Smooth muscle cell (in vitro differentiated cells): Measurements from ENCODE around the gene OTUD1. TPM values are rescaled to one million over a fixed set of nuclear protein-coding genes. Genes with fewer than 3 reads are reported as not detected.
A peak's percentile ranks its signal among the peaks of the same experiment; 100 is the strongest.

Experiments used
- DNase-seq: peaks from one replicate; lab custom pipeline; 2025; ENCODE audit not compliant: unreplicated experiment; lab: John Stamatoyannopoulos, UW
- H2AFZ ChIP-seq: fragments of 200-600 bp; sonication (generic); 2 replicates; pipeline ENCODE4 v1.6.0; 2016; ENCODE audit warnings: antibody characterized with exemption, low read depth, mild to moderate bottlenecking
- H3F3A ChIP-seq: fragments of 200-600 bp; sonication (generic); 2 replicates; pipeline ENCODE4 v1.6.0; 2017; ENCODE audit warnings: antibody characterized with exemption, low read depth
- H3K27ac ChIP-seq: fragments of 200-600 bp; sonication (generic); 2 replicates; pipeline ENCODE4 v1.5.1; 2016; ENCODE audit warnings: low read depth, mild to moderate bottlenecking
- H3K27me3 ChIP-seq: fragments of 200-600 bp; sonication (generic); 2 replicates; pipeline ENCODE4 v1.6.1; 2016; ENCODE audit warnings: low read depth, mild to moderate bottlenecking
- H3K36me3 ChIP-seq: fragments of 200-600 bp; sonication (generic); 2 replicates; pipeline ENCODE4 v1.5.1; 2016; ENCODE audit warnings: low read depth
- H3K4me1 ChIP-seq: fragments of 200-600 bp; sonication (generic); 2 replicates; pipeline ENCODE4 v1.5.1; 2016; ENCODE audit warnings: low read depth
- H3K4me2 ChIP-seq: fragments of 200-600 bp; sonication (generic); 2 replicates; pipeline ENCODE4 v1.6.0; 2016; ENCODE audit warnings: mild to moderate bottlenecking
- H3K4me3 ChIP-seq: fragments of 200-600 bp; sonication (generic); 2 replicates; pipeline ENCODE4 v1.5.1; 2016; ENCODE audit warnings: mild to moderate bottlenecking
- H3K79me2 ChIP-seq: fragments of 200-600 bp; sonication (generic); 2 replicates; pipeline ENCODE4 v1.6.0; 2016; ENCODE audit warnings: low read depth, mild to moderate bottlenecking
- H3K9ac ChIP-seq: fragments of 200-600 bp; sonication (generic); 2 replicates; pipeline ENCODE4 v1.6.0; 2016; ENCODE audit warnings: low read depth
- H3K9me3 ChIP-seq: fragments of 200-600 bp; sonication (generic); replicated peaks from 2 replicates; pipeline ENCODE4 v1.5.1; 2016; ENCODE audit warnings: low read depth
- H4K20me1 ChIP-seq: fragments of 200-600 bp; sonication (generic); 2 replicates; pipeline ENCODE4 v1.6.0; 2016; ENCODE audit warnings: low read depth
- CTCF ChIP-seq: fragments of 200-600 bp; sonication (generic); IDR thresholded peaks from 2 replicates; pipeline ENCODE4 v1.5.1; 2017; ENCODE audit warnings: borderline replicate concordance, mild to moderate bottlenecking, antibody characterized with exemption; ENCODE audit not compliant: insufficient read depth, poor library complexity, severe bottlenecking
- WGBS: methylation state at CpG from one replicate; pipeline ENCODE4 v1.1.7; 2016; ENCODE audit warnings: low lambda C conversion rate; 5-methylcytosine and 5-hydroxymethylcytosine counted together
- polyA plus RNA-seq: library from polyadenylated mRNA; unstranded; fragments of >200 nt; fragmentation: Nextera tagmentation; extraction: Ambion mirVana; gene quantifications from 2 replicates; pipeline ENCODE4 v1.2.1, GENCODE V29; 2016
- total RNA-seq: library from RNA; depleted of rRNA; stranded (reverse); fragments of >200 nt; gene quantifications from 2 replicates; pipeline ENCODE4 v1.2.3, GENCODE V29; 2014

The OTUD1 gene
- total and polyA plus RNA-seq, 2 experiments from 2014 or later, result 11.6 to 14.0 TPM

- WGBS, result 94% methylated on average over 20 of the region's 20 CpGs
- Histone ChIP-seq H3K27ac (peak overlapping the region; percentile 5), H3K79me2 (peaks cover 20% of the 10 kb centered on the region), H3F3A (no peaks in the 10 kb centered on the region), H3K4me3 (peak overlapping the region; percentile 84), H2AFZ (peak overlapping the region; percentile 52), H4K20me1 (peaks cover 30% of the 10 kb centered on the region), H3K4me1 (peaks cover 16% of the 10 kb centered on the region), H3K9me3 (no peaks in the 10 kb centered on the region), H3K36me3 (no peaks in the 10 kb centered on the region), H3K9ac (peak overlapping the region; percentile 38), H3K27me3 (no peaks in the 10 kb centered on the region), H3K4me2 (peak overlapping the region; percentile 70)
- no peak for DNase-seq
- no peak for TF ChIP-seq CTCF
Observed at GRCh38 chr10:23437963-23438546, 820 bp upstream of the OTUD1 start.

DNA sequence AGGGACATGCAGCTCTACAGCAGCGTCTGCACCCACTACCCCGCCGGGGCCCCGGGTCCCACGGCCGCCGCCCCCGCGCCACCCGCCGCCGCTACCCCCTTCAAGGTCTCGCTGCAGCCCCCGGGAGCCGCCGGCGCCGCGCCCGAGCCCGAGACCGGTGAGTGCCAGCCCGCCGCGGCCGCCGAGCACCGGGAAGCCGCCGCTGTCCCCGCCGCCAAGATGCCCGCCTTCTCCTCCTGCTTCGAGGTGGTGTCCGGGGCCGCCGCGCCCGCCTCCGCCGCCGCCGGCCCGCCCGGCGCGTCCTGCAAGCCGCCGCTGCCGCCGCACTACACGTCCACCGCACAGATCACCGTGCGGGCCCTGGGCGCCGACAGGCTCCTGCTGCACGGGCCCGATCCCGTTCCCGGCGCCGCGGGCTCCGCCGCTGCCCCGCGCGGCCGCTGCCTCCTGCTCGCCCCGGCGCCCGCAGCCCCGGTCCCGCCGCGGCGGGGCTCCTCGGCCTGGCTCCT lies 631 bp downstream of the OTUD1 start:
- under 1% methylated on average over 42 of the region's 80 CpGs for WGBS
- Histone ChIP-seq H3K4me2 (peak overlapping the region; percentile 93), H3K27me3 (no peaks in the 10 kb centered on the region), H3K36me3 (no peaks in the 10 kb centered on the region), H3K79me2 (peaks cover 20% of the 10 kb centered on the region), H4K20me1 (peaks cover 33% of the 10 kb centered on the region), H2AFZ (peak overlapping the region; percentile 78), H3K4me3 (peak overlapping the region; percentile 84), H3K9me3 (no peaks in the 10 kb centered on the region), H3K9ac (peak overlapping the region; percentile 81), H3K27ac (peak overlapping the region; percentile 75), H3F3A (no peaks in the 10 kb centered on the region), H3K4me1 (peaks cover 16% of the 10 kb centered on the region)
- TF ChIP-seq CTCF, result no peak
- DNase-seq, result peak; percentile 44

GRCh38 chr10:23439961-23440889 lies 1.4 kb downstream of the OTUD1 start:
- WGBS, result 7% methylated on average over 71 of the region's 73 CpGs

More at GRCh38 chr10:23439961-23440889, 1.4 kb downstream of the OTUD1 start:
- no peaks in the 10 kb centered on the region for H3K36me3 ChIP-seq
- H3K9me3 ChIP-seq, result no peaks in the 10 kb centered on the region
- H3K79me2 ChIP-seq, result peaks cover 20% of the 10 kb centered on the region
- peak; percentile 32 for DNase-seq
- H3K9ac ChIP-seq, result peak overlapping the region; percentile 77
- H3K4me1 ChIP-seq, result peaks cover 16% of the 10 kb centered on the region
- H3K4me3 ChIP-seq, result peak overlapping the region; percentile 84
- peak overlapping the region; percentile 67 for H2AFZ ChIP-seq
- no peaks in the 10 kb centered on the region for H3K27me3 ChIP-seq
- H3K27ac ChIP-seq, result peak overlapping the region; percentile 1
- H4K20me1 ChIP-seq, result peaks cover 33% of the 10 kb centered on the region
- peak overlapping the region; percentile 93 for H3K4me2 ChIP-seq
- H3F3A ChIP-seq, result no peaks in the 10 kb centered on the region
- TF ChIP-seq CTCF, result no peak
